Astrocyte of the spinal cord (primary cell): Measurements from ENCODE around the gene RAP1B.

ENCODE experiments used
- DNase-seq: peaks from one replicate; pipeline ENCODE4 v3.0.0; 2011; ENCODE audit warnings: low read depth, low spot score
- H3K4me3 ChIP-seq: 2 replicates; pipeline ENCODE4 v1.5.1; 2011; ENCODE audit warnings: low read depth, mild to moderate bottlenecking, low read length, moderate library complexity
- in situ Hi-C: cut with HindIII; loops from 2 replicates; pipeline ENCODE4 v1.10.0; 2017; ENCODE audit warnings: low sequenced_read_pairs
- TF ChIP-seq, protein P1 (sequence below): IDR thresholded peaks from 2 replicates; pipeline ENCODE4 v1.5.1; 2012; ENCODE audit warnings: low read depth, mild to moderate bottlenecking, low read length, inconsistent platforms

RAP1B gene

DNA sequence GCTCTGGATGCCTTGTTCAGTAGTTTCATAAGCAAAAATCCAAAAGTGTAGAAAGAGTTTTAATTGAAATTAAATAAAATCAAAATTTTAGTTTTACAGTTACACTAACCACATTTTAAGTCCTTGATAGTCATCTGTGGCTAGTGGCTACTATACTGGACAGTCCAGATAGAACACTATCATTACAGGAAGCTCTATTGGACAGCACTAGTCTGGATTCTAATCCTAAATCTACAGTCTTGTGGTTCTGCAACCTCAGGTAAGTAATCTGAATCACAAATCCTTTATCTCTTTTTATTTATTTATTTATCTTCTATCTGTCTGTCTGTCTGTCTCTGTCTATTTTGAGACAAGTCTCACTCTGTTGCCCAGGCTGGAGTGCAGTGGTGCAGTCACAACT, 18.0 kb downstream of the RAP1B start:
- DNase-seq = no peak
- no peak overlapping the region for H3K4me3 ChIP-seq
- TF ChIP-seq, protein P1, sequence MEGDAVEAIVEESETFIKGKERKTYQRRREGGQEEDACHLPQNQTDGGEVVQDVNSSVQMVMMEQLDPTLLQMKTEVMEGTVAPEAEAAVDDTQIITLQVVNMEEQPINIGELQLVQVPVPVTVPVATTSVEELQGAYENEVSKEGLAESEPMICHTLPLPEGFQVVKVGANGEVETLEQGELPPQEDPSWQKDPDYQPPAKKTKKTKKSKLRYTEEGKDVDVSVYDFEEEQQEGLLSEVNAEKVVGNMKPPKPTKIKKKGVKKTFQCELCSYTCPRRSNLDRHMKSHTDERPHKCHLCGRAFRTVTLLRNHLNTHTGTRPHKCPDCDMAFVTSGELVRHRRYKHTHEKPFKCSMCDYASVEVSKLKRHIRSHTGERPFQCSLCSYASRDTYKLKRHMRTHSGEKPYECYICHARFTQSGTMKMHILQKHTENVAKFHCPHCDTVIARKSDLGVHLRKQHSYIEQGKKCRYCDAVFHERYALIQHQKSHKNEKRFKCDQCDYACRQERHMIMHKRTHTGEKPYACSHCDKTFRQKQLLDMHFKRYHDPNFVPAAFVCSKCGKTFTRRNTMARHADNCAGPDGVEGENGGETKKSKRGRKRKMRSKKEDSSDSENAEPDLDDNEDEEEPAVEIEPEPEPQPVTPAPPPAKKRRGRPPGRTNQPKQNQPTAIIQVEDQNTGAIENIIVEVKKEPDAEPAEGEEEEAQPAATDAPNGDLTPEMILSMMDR = no peak
- in situ Hi-C loops = no loop called here

DNA sequence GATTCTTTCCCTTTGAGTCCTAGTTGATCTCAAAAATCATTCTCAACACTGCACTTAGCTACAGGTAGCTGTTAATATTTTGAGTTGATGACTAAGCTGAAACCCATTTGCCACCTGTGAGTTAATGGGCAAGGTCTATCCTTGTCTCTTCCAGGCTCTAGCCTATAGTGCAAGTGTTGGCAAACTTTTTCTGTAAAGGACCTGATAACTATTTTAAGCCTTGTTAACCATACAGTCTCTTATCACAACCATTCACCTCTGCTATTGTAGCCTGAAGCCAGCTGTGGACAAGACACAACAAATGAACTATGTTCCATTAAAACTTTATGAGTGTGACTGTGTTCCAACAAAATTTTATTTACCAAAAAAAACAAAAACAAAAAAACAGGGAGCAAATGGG, 19.4 kb downstream of the RAP1B start:
- H3K4me3 ChIP-seq = no peak overlapping the region
- TF ChIP-seq, protein P1 = no peak
- no peak for DNase-seq
- in situ Hi-C loops = no loop called here

DNA sequence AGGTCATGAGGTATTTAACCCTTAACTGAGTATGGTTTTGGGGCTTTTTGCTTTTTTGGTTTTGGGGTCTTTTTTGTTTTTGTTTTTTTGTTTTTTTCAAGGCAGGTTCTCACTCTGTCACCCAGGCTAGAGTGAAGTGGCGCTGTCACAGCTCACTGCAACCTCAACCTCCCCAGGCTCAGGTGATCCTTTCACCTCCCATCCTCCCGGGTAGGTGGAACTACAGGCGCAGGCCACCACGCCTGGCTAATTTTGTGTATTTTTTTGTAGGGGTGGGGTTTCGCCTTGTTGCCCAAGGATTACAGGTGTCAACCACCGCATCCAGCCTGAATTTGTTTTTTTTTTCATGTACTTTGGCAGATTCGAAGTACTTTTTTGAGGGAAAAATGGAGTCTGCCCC, 19.9 kb downstream of the RAP1B start:
- in situ Hi-C loops = no loop called here
- H3K4me3 ChIP-seq = no peak overlapping the region

DNA sequence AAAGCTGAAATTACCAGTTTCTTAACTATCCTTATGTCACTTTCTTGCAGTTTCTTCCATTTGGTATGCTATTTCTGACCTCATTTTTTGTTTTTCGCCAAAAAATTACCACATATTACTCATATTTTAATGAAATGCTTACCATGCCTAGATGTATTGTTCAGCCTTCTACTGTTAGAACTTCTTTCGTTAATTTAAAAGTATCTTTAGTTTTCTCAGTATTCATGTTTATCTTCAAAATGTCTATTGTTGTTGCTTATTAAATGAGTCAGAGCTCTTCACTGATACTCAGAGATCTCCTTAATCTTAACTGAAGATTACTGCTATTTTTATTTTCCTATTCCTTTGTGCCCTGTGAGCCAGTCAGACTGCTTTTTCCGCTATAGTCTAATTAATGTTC, 20.5 kb downstream of the RAP1B start:
- TF ChIP-seq, protein P1 = no peak

More for the DNA sequence above, 19.9 kb downstream of the RAP1B start:
- TF ChIP-seq, protein P1 = no peak
- no peak for DNase-seq

DNA sequence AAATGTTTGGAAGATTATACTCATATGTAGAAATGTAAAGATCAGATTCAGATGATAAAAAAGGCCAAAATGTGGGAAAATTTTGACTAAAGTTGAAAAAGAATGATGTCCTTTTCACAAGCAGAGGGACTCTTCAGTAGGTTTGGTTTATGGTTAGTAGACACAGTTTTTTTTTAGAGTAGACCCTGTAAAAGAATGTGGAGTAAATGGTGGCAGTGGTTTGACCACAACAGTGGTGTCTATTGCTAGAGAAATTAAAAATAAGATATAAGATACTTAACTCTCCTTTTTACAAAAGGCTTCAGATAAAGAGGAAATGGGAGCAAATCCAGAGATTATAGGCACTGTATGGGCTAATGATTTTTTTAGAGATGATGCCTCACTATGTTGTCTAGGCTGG, 21.8 kb downstream of the RAP1B start:
- TF ChIP-seq, protein P1 = no peak
- in situ Hi-C loops = no loop called here
- H3K4me3 ChIP-seq = no peak overlapping the region
- no peak for DNase-seq

More for the DNA sequence above, 20.5 kb downstream of the RAP1B start:
- no peak overlapping the region for H3K4me3 ChIP-seq
- in situ Hi-C loops = no loop called here
- no peak for DNase-seq

DNA sequence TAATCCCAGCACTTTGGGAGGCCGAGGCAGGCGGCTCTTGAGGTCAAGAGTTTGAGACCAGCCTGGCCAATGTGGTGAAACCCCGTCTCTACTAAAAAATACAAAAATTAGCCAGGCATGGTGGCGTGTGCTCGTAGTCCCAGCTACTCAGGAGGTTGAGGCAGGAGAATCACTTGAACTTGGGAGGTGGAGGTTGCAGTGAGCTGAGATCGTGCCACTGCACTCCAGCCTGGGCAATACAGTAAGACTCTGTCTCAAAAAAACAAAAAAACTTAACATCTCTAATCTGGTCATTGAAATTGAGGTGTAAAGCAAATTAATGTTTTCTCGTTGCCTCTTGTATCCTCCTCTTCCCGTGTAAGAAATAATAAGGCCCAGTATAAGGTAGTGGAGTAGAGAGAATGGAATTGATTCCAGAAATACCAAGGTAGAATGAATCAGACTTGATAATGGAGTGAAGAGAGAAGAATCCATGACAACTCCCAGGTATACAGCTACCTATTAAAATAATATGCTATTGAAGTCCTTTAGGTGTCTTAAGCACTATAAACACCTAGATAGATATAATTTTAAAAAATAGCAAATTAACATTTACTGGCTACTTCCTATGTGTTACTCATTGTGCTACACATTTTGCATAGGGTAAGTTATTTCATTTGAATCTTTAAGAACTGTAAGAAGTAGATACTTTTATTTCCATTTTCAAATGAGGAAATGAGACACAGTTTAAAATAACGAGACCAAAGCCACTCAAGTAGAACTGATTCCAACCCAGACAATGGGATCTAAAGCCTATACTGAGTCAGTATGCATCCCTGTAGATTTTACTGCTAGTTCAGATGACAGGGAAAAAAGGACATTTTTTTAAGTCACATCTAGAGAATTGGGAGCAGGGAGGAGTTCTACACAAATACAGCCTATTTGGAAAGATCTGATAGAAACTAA, 23.2 kb downstream of the RAP1B start:
- DNase-seq = no peak
- TF ChIP-seq, protein P1 = no peak
- H3K4me3 ChIP-seq = no peak overlapping the region
- in situ Hi-C loops = no loop called here
